Esophagus mucosa (tissue), 1 donor: ENCODE data around the gene ROBO1. TPM values are rescaled to one million over a fixed set of nuclear protein-coding genes. Genes with fewer than 3 reads are reported as not detected.
"Not testable (repeated sequence)": the region's sequence is repeated elsewhere in the genome, so short reads cannot be mapped to it uniquely, and the experiment has no call there.

Source experiments
- ATAC-seq: fragments of 200-7000 bp; cut with Tn5 transposase; one replicate; pipeline ENCODE4 v1.9.1; 2020
- total RNA-seq: library from RNA; stranded (reverse); gene quantifications from one replicate; pipeline ENCODE4 v1.2.4, GENCODE V29; 2023
- donor health status: DM: yes; HTN: yes; CAD: no.

Gene ROBO1
- total RNA-seq, 1 donor from 2014 or later: 52.4 TPM

DNA sequence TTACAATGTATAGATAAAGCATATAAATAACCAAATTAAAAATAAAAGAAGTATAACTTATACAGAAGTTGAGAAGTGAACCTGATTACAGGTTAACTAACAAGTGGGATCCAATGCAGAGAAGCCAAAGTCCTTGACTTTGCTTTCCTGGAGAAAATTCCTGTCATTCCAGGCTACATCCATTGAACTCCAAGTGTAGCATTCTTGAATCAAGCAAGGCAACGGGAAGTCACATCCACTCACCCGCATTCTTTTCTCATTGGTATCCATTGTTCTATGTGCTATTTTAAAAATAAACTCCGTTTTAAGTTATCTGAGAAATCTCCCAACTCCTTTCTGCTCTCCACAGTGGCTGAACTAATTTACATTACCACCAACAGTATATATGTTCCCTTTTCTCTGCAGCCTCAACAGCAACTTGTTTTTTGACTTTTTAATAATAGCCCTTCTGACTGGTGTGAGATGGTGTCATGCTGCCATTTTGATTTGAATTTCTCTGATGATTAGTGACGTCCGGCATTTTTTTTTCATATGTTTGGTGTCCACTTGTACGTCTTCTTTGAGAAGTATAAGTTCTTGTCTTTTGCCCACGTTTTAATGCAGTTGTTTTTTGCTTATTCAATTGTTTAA lies 534.3 kb downstream of the ROBO1 start:
- no peak for ATAC-seq

DNA sequence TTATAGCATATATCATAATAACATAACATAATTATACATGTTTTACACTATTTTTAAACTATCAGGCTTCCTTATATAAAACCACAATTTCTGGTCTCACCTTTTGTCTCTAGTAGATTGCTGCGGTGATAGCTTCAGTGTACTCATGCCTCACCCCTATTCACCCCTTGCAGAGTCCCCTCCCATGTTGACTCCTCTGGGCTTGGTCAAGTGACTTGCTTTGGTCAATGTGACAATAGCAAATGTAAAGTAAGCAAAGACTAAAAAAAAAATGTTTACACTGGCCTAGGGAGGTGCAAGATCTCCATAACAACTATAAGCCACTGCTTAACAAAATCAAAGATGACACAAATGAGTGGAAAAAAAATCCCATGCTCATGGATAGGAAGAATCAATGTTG lies 537.5 kb downstream of the ROBO1 start:
- ATAC-seq: no peak

DNA sequence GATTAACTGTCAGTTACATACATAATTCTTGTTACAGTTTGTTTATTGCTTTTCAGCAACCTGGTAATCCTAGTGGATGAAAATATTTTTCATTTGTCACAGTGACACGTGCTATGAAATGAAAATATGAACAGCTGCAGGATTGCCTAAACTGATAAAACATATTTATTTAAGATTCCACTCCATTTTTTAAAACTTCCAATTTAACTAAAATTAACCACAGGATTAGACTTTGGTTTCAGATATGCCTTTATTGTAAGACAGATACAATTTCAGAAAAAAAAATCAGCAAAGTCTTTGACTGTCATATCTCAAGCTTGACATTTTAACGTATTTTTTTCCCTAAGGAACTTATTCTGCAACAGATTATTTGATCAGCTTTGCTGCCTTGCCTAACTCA lies 550.7 kb downstream of the ROBO1 start:
- no peak for ATAC-seq

DNA sequence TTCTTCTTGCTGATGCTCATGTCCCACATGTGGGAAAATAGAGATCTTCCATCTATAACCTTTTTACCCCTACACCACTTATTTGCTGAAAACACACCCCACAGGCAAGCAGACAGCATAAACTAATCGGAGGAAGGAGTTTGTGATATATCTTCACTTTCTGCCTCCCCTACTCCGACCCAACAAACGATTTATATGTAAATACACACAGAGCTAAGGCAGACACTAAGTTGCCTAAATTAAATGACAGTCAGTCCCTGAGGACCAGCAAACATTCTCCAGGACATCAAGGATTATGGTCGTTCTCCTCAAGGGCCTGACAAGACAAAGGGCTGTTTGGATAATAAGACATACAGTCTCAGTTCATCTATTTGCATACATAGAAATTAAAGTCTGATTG lies 552.5 kb downstream of the ROBO1 start:
- ATAC-seq: no peak

DNA sequence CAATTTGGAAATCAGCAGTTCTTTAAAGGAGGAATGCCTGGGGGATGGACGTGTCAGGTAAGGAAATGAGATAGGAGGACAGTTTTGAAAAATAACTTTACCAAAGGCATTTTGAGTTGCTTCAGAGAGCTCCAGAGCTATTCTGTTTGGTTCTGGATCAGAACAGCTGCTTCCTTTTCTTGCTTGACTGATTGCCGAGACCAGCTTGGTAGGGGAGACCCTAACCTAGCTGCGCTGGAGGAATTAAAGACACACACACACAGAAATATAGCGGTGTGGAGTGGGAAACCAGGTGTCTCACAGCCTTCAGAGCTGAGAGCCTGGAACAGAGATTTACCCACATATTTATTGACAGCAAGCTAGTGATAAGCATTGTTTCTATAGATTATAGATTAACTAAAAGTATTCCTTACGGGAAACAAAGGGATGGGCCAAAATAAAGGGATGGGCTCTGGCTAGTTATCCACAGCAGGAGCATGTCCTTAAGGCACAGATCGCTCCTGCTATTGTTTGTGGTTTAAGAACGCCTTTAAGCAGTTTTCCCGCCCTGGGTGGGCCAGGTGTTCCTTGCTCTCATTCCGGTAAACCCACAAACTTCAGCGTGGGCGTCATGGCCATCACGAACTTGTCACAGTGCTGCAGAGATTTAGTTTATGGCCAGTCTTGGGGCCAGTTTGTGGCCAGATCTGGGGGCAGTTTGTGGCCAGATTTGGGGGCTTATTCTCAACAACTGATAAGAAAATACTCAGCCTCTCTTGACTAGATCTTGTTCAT lies 556.0 kb downstream of the ROBO1 start:
- ATAC-seq: no peak

DNA sequence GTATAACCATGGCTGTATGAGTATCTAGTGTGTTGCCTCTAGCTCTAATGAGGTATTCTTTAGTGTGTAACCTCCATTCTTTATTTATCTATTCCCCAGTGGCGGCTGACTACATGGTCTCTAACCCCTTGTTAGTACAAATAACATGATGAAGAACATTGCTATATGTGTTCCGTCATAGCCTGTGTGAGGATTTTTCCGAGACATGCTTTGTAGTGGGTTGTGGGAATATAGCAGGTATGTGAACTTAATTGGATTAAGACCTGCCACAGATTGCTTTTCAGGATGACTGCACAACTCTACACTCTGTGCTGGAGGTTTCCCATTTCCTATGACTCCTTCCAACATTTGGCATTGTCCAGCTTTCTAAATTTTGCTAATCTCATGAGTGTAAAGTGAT lies 563.4 kb downstream of the ROBO1 start:
- no peak for ATAC-seq

DNA sequence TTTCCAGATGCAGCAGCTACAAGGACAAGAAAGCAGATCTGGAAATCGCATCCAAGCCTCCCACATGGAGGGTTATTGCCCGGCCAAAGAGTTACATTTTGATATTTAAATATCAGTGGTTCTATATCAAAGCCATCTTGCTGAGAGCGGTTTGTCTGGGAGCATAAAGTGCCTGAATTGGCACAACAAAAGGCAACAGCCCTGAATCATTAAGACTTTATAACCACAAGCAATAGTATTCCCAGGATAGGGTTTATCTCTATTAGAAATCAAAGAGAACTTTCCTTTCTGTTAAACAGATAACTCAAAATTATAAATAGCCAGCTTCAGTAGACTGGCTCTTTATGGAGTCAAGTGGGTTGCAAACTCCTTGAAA lies 564.7 kb downstream of the ROBO1 start:
- no peak for ATAC-seq

DNA sequence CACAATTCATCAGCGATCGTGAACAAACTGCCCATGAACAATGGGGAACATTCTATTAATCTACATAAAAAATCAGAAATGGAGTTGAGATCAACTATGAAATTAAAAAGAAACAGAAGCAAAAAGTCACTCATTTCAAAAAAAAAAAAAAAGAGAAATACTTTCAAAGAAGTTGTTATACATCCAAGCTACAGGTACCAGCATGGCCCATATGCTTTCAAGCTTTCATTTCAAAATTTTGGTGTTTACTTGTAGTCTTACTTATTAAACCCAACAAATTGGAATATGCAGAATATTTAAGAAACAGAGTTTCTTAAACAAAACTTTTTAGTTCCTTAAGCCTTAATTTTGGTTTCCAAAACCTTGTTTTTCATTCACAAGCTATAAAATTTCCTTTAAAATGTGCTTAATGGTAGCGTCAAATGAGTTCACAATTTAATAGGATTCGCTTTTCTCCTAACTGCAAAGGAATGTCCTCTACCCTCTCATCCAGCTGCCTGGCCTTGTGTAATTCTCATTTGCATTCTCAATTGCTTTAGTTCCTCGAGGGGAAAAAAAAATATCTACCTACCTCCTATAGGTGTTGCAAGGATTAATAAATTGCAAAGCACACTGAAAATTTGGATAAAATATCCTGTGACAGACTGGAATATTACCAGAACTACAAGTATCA lies 565.2 kb downstream of the ROBO1 start:
- ATAC-seq: no peak

DNA sequence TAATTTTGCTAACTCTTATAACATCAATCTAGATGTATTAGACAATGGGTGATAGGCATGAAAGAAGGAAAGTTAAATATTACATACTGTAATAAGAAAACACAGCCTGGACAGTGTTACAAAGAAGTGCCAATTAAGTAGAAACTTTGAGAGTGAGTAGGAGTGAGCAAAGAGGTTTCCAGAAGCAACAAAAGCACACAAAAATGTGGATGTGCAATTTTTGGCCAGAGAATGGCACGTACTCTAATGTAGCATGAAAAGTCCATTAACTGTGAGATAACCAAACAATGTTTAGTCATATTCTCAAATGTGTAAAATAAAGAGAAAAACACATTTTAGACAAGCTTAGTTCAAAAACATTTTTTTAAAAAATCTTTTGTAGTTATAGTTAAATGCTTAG lies 567.3 kb downstream of the ROBO1 start:
- ATAC-seq: no peak

DNA sequence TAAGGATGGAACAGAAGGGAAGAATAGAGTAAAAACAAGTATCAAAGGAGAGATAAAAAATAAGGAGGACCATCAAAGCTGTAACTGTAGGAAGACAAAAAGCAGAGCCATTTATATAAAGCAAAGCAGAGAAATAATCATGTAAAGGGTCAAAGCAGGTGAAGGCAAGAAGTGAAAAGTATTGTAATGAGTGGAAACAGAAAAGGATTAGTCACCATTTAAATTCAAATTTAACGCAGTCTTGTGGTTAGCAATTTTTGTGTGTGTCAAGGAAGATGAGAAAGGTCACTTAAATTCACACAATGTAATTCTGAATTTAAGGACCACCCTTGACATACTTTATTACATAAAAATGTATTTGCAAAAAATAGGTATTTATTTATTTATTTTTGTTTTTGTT lies 567.8 kb downstream of the ROBO1 start:
- no peak for ATAC-seq

DNA sequence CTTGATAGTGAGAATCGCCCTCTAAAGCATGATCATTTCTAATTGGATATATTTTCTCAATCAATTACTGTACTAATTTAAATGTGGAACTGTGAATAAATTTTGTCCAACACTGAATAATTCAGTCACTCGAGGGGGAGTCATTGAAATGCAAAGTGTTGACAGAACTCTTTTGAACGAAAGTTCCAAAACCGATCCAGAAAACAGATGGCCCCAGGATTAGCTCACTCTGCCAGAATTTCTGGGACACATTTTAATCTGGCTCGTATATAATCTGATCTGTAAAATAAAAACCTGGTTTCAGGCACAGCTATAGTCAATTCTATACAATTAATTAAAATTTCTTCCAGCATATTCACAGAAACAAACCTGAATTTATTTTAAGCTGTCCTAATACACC lies 580.4 kb downstream of the ROBO1 start:
- no peak for ATAC-seq

DNA sequence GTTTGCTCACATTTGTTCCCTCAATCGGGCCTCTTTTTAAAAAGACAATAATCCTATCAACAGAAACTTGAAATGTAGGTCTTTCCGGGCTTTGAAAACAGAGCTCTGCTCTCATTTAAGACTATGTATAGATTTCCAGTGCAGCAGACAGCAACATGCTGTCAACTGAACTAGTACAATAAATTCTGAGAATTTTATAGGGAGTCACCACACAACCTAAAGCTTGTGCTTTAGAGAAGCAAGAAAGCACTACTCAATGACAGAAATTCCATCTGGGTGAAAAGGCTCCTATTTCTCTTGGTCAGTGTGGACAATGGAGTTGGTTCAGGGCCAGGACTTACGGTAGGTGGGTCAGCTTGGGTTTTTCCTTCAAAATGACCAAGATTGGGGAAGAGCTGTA lies 583.5 kb downstream of the ROBO1 start:
- no peak for ATAC-seq

DNA sequence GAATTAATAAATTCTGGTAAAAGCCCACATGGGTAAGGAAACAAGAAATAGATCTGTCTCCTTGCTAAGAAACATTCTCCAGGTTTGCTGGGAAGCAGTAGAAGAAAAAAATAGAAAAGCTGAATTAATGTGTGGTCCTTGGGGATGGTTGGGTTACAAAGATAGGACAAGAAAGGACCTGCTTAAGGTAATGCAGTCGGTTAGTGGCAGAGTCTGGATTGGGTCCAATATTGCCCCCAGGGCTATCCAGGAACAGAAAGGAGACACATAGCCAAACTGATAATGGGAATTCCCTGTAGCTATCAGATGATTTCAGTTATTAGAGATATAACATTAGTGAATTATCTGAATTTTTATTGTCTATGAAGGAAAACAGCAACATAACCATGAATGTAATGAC lies 584.3 kb downstream of the ROBO1 start:
- ATAC-seq: no peak

DNA sequence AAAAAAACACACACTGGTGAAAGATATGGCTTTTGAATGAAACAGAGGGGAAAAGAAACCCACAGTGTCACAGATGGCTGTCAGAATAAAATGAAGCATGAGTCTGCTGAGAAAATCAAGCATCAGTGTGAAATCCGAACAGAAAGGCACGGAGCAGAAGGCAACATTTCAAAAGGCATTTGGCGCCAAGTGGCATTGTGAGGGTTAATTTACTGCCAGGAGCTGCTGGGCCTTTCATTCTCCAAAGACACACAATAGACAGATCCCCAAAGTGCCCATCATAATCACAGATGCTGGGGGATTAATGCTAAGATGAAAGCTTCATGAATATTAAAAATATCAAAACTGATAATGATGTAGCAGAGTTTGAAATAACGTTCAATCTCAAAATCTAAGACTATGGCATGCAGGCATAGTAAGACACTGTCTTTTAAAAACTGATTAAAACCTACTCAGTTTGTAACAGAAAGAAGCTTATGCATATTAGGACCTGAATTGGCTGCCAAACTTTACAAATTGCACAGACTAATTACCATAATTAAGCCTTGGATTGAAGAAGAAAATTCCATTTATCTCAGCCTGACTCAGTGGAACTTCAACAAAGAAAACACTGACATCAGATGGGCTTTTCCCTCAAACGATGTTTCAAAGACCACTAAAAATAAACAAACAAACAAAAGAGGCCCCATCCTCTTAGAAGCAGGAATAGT lies 589.2 kb downstream of the ROBO1 start:
- no peak for ATAC-seq

DNA sequence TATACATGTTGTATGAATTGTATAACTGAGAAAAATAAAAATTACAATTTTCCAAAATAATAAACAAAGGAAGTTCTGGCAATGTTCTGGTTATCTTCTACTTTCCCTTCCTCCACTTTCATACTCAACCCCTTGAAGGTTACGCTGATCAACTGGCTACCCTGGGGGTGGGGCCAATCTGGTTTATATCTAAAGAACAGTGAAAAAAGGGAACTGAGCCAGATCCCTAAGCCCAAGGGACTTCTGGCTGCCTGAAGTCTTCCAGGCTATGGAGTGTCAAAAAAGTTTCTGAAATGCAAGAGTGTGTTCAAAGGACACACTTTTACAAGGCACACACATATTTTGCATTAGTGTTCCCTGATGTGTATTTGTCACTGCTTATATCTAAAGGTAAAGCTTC lies 591.9 kb downstream of the ROBO1 start:
- ATAC-seq: no peak

DNA sequence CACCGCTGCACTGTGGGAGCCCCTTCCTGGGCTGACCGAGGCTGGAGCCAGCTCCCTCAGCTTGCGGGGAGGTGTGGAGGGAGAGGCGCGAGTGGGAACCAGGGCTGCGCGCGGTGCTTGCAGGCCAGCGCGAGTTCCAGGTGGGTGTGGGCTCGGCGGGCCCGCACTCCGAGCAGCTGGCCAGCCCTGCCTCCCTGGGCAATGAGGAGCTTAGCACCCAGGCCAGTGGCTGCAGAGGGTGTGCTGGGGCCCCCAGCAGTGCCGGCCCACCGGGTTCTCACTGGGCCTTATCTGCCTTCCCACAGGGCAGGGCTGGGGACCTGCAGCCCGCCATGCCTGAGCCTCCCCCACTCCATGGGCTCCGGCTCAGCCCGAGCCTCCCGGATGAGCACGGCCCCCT lies 594.5 kb downstream of the ROBO1 start:
- ATAC-seq: not testable (repeated sequence)

DNA sequence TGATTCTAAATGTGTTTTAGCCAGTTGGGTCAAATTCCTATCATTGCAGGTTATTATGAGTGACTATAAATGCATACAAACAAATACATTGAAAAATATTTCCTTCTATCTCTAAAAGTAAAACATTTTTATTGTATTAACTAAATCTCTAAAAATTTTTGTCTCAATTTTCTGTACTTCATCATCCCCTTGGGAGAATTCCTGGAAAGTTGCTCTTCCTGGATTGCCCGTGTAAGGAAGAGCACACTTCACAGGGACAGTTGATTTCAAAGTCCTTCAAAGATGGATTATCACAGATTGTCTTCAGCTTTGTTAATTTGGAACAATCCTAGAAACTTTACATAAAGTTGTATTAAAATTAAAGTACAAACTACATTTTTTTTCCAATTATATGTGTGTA lies 595.6 kb downstream of the ROBO1 start:
- ATAC-seq: no peak

DNA sequence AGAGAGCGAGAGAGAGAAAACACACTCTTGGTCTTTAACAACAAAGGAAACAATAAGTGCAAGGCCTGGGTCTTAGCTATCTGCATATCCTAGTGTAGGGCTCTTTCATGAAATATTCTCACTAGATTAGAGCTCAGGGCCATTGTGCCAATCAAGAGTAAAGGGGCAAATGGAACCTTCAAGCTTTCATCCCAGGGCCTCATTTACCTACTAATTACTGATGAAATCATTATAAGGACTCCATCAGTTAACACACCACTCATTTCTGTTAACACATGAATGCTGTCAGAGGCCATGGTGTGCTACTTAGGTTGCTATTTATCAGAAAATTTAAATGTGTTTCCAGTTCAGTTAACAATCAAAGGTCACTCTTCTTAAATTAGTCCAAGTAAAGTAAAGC lies 597.8 kb downstream of the ROBO1 start:
- ATAC-seq: no peak

DNA sequence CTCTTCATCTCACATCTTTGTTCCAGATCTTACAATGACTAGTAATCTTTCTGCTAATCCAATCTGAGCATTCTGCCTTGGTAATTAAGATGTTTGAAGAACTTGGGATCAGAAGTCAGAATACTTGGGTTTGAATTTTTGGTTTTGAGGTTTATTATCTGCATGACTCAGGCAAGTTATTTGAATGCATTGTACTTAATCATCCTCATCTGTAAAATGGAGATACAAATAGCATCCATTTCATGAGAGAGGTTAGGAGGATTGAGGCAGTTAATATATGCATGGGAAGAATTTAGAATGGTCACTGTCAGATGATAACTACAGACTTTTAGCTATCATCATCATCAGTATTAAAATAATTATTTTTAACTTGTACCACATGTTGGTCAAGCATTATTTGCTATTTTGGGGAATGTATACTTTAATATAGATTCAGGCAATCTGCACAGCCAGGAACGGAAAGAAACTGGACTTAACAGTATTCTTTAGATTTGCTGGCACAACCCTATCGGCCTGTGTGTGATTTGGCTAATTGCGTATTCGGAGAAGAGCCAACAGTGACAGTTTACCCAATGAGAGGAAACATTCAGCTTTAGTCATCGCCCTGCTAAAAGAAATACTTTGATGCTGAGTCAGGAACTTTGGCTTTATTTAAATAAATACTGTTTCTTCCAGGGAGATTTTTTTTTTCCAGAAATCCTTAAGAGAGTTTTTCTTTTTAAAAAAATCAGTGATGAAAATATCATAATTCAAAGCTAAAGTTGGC lies 600.0 kb downstream of the ROBO1 start:
- peak; percentile 90 for ATAC-seq

DNA sequence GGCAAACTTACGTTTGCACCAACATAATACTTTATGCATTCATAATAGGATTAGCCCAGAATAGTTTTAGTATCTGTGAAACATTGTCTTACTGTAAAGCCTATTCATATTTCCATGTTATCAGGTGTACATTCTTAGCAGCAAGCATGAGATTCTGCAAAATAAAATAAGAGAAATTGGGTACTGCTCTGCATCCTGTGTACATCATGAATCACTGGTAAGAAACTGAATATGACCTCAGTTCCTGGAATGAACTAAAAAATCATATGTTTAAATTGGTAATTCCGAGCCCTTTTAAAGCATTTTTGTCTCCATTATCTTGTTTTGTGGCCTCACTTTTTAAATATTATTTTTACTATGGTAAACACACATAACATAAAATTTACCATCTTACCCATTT lies 605.1 kb downstream of the ROBO1 start:
- ATAC-seq: no peak

DNA sequence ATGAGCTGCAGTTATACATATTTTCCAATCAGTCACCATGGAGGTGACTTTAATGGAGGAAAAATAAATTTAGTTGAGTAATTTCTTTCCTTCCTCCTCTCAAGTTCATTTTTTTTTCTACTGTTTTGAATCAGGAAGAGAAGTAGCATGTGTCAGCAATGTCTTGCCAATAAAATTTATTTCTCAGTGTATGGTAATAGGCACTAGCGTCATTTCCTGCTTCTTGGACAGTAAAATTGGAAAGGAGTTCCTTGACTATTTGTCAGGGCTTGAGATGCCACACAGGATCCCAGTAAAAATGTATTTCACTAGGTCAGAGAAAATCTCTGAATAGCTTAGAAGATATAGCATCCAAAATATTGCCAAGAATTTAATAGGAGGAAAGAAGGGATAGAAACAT lies 605.9 kb downstream of the ROBO1 start:
- no peak for ATAC-seq

DNA sequence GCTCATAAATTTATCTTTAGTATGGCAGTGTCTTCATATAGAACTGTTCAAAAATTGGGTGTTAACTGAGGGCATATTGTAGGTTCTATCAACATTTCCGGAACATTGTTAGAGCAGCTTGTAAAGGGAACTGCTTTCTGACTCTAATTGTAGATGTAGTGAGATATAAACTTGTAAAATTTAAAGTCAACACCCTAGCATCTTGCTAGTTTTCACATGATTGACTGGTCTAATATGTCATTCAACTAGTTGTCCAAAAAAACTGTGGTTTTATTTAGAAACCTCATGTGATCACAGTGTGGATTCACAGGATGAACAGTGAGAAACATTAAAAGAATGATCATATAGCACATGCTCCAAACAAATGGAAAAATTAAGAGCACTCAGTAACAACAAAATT lies 607.4 kb downstream of the ROBO1 start:
- ATAC-seq: no peak

DNA sequence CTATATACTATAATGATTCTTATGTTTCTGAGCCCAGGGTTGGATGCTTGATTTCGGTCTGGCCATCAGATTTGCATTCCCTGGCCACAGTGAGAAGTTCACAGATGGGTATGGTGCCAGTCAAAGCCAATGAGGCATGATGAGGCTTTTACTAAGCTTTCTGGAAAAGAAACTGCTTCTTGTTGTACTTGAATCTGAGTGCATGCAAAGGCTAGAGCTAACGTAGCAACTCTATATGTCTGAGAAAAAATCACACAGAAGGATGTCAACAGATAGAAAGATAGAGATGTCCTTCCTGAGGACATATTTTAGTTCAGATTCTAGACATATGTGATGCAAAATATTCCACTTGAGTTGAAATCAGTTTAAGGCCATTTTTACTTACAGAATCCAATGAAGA lies 608.1 kb downstream of the ROBO1 start:
- no peak for ATAC-seq
